ENCODE results near the gene MALL.
"Not testable (repeated sequence)": the region's sequence is repeated elsewhere in the genome, so short reads cannot be mapped to it uniquely, and the experiment has no call there.

The MALL gene

GRCh38 chr2:110120171-110121051 lies 4.8 kb upstream of the MALL start:
- DNase-seq (ENCODE audit: low spot score) = no peak

- DNase-seq (ENCODE audit: low spot score) = no peak
Observed at GRCh38 chr2:110116033-110116710, 550 bp upstream of the MALL start.

- no peak for DNase-seq (ENCODE audit: low spot score)
Observed at GRCh38 chr2:110114831-110115255, 779 bp downstream of the MALL start.

GRCh38 chr2:110113961-110114591 lies 1.5 kb downstream of the MALL start:
- DNase-seq (ENCODE audit: low spot score) = no peak

GRCh38 chr2:110108291-110108690 lies 7.3 kb downstream of the MALL start:
- not testable (repeated sequence) for DNase-seq (ENCODE audit: low spot score)

GRCh38 chr2:110107092-110108079 lies 8.2 kb downstream of the MALL start:
- no peak for DNase-seq (ENCODE audit: low spot score)

GRCh38 chr2:110106642-110107041 lies 9.0 kb downstream of the MALL start:
- no peak for DNase-seq (ENCODE audit: low spot score)

- DNase-seq (ENCODE audit: low spot score) = no peak
Observed at GRCh38 chr2:110105608-110106467, 9.8 kb downstream of the MALL start.

- no peak for DNase-seq (ENCODE audit: low spot score)
Observed at GRCh38 chr2:110105183-110105582, 10.4 kb downstream of the MALL start.

- no peak for DNase-seq (ENCODE audit: low spot score)
Observed at GRCh38 chr2:110104025-110104771, 11.4 kb downstream of the MALL start.

- no peak for DNase-seq (ENCODE audit: low spot score)
Observed at GRCh38 chr2:110103061-110103961, 12.3 kb downstream of the MALL start.

- no peak for DNase-seq (ENCODE audit: low spot score)
Observed at GRCh38 chr2:110101901-110102803, 13.5 kb downstream of the MALL start.

- DNase-seq (ENCODE audit: low spot score) = no peak
Observed at GRCh38 chr2:110101280-110101844, 14.3 kb downstream of the MALL start.

GRCh38 chr2:110100880-110101279 lies 14.7 kb downstream of the MALL start:
- not testable (repeated sequence) for DNase-seq (ENCODE audit: low spot score)

GRCh38 chr2:110100480-110100879 lies 15.1 kb downstream of the MALL start:
- DNase-seq (ENCODE audit: low spot score) = no peak

- no peak for DNase-seq (ENCODE audit: low spot score)
Observed at GRCh38 chr2:110099471-110100225, 16.0 kb downstream of the MALL start.

- DNase-seq (ENCODE audit: low spot score) = no peak
Observed at GRCh38 chr2:110099038-110099425, 16.6 kb downstream of the MALL start.

Data from NAMALWA (cell line).